ENCODE results near the gene ZNF717. TPM values are rescaled to one million over a fixed set of nuclear protein-coding genes. Genes with fewer than 3 reads are reported as not detected.

ZNF717 gene
- total RNA-seq, 1 donor from 2014 or later, result 10.0 TPM

- peaks cover 16% of the 10 kb centered on the region for H3K9me3 Mint-ChIP-seq (ENCODE audit: unreplicated experiment)
- DNase-seq (ENCODE audit: extremely low spot score, unreplicated experiment), result no peak
- H3K4me1 Mint-ChIP-seq (ENCODE audit: unreplicated experiment), result no peaks in the 10 kb centered on the region
- TF ChIP-seq, protein P1, sequence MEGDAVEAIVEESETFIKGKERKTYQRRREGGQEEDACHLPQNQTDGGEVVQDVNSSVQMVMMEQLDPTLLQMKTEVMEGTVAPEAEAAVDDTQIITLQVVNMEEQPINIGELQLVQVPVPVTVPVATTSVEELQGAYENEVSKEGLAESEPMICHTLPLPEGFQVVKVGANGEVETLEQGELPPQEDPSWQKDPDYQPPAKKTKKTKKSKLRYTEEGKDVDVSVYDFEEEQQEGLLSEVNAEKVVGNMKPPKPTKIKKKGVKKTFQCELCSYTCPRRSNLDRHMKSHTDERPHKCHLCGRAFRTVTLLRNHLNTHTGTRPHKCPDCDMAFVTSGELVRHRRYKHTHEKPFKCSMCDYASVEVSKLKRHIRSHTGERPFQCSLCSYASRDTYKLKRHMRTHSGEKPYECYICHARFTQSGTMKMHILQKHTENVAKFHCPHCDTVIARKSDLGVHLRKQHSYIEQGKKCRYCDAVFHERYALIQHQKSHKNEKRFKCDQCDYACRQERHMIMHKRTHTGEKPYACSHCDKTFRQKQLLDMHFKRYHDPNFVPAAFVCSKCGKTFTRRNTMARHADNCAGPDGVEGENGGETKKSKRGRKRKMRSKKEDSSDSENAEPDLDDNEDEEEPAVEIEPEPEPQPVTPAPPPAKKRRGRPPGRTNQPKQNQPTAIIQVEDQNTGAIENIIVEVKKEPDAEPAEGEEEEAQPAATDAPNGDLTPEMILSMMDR (IDR thresholded peaks at IDR 0.05), result no peak
- no peaks in the 10 kb centered on the region for H3K27me3 Mint-ChIP-seq (ENCODE audit: unreplicated experiment)
- H3K36me3 Mint-ChIP-seq (ENCODE audit: unreplicated experiment), result peaks cover 4% of the 10 kb centered on the region
- H3K4me3 Mint-ChIP-seq (ENCODE audit: unreplicated experiment), result no peak overlapping the region
- H3K27ac Mint-ChIP-seq (ENCODE audit: unreplicated experiment), result no peak overlapping the region
These were observed 93.3 kb downstream of the ZNF717 start for GRCh38 chr3:75692061-75692460.

DNA sequence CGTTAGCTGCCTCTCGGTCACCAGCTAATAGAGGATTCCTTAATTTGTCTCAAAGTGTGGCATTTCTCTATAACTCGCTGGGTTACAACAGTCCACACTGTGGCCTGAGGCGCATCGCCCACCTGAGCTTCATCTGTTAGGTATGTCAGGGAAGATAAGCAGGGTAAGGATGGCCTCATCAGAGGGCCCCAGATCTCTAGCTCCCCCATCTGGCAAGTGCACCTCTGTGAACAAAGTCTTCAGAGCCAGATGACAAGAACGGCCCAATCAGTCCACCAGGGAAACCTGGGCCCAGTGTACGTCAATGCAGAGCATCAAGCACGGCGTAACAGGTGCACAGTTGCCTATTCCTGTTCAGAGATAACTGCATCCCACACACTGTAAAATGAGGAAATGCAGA, 98.0 kb downstream of the ZNF717 start:
- H3K27ac Mint-ChIP-seq (ENCODE audit: unreplicated experiment), result no peak overlapping the region
- DNase-seq (ENCODE audit: extremely low spot score, unreplicated experiment), result no peak
- no peaks in the 10 kb centered on the region for H3K27me3 Mint-ChIP-seq (ENCODE audit: unreplicated experiment)
- TF ChIP-seq, protein P1 (IDR thresholded peaks at IDR 0.05), result no peak
- H3K36me3 Mint-ChIP-seq (ENCODE audit: unreplicated experiment), result peaks cover 6% of the 10 kb centered on the region
- peaks cover 22% of the 10 kb centered on the region for H3K9me3 Mint-ChIP-seq (ENCODE audit: unreplicated experiment)
- H3K4me3 Mint-ChIP-seq (ENCODE audit: unreplicated experiment), result no peak overlapping the region
- H3K4me1 Mint-ChIP-seq (ENCODE audit: unreplicated experiment), result no peaks in the 10 kb centered on the region

Small RNAs within 50 kb of the gene (microRNA-seq; reads per million reads assigned to microRNA genes)
- not detected for gene MIR4273 (ENCODE audit: unreplicated experiment)

Other genes with a start within 250 kb of the ZNF717 start
- gene FRG2C, start 121.2 kb downstream of the ZNF717 start, total RNA-seq, result not detected in 2 replicates

Measured in osteocyte (in vitro differentiated cells).